SK-N-MC (cell line): ENCODE results near the gene FANCG.

Source experiments
- DNase-seq: peaks from one replicate; pipeline ENCODE4 v3.0.0-alpha.2; 2011; ENCODE audit warnings: low read depth, low spot score
- H3K27ac ChIP-seq: fragments of 200-600 bp; sonication (generic); 2 replicates; pipeline ENCODE4 v1.5.1; 2016; ENCODE audit warnings: mixed run types
- H3K36me3 ChIP-seq: fragments of 200-600 bp; sonication (generic); 2 replicates; pipeline ENCODE4 v1.6.1; 2017; ENCODE audit warnings: antibody characterized with exemption, low read length, mixed read lengths; ENCODE audit not compliant: insufficient read depth
- H3K4me3 ChIP-seq: fragments of 200-600 bp; sonication (generic); 2 replicates; pipeline ENCODE4 v1.5.1; 2016
- H3K9ac ChIP-seq: fragments of 200-600 bp; sonication (generic); 2 replicates; pipeline ENCODE4 v1.8.0; 2017; ENCODE audit warnings: mixed run types, mixed read lengths; ENCODE audit not compliant: insufficient read length
- H3K9me3 ChIP-seq: fragments of 200-600 bp; sonication (generic); 2 replicates; pipeline ENCODE4 v1.6.1; 2017; ENCODE audit warnings: low read depth, mild to moderate bottlenecking, antibody characterized with exemption, low read length, moderate library complexity, mixed read lengths
- EZH2 ChIP-seq: fragments of 200-600 bp; sonication (generic); IDR thresholded peaks from one replicate; pipeline ENCODE4 v1.6.1; 2017; ENCODE audit warnings: antibody characterized with exemption
- FOXP2 ChIP-seq: optimal IDR thresholded peaks from 2 replicates; pipeline ENCODE3; 2011; ENCODE audit warnings: mild to moderate bottlenecking, moderate library complexity; ENCODE audit not compliant: insufficient read depth; ENCODE audit errors: extremely low read length, control extremely low read depth
- POLR2AphosphoS5 ChIP-seq: IDR thresholded peaks from 2 replicates; pipeline ENCODE4 v1.6.1; 2012; ENCODE audit warnings: mild to moderate bottlenecking, low read depth, low read length, borderline replicate concordance

The FANCG gene

DNA sequence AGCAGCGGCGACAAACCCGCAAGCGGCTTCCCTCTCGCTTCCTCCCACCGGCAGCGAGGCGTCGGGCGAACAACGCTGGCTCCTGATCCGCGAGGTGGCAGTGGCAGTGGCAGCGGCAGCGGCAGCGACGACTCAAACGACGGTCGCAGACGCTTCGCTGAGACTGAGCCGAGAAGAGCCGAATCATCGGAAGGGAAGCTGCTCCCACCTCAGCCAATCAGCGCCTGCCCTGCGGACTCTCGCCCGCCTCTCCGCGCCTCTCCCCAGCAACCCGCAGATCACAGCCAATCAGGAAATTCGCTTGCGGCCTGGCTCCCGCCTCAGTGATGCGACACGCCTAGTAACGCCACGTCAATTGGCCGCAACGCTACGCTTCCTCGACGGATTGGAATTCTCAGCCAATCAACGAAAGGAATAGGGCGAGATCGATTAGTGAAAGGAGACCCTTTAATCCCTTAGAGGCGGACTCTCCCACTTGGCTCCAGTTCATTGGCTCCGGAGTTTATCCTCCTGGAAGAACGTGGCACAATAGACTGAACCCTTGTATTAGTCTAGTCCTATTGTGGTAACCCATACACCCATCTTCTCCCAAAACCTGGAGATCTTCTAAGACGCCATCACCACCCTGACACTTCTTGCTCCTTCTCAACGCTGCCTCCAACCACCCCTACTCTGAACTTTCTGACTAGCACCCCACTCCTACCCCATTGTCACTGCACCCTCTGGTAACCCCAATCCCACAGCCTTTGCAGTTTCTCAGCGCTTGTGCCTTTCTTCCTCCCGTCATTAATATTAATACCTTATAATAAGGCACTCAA lies 7.1 kb downstream of the FANCG start, which contains the start of gene VCP:
Gene VCP, minus strand, starts transcription at position 165 of the 818 bp plus-strand sequence. CDS start 272 bp downstream, outside the sequence.
- TF ChIP-seq POLR2AphosphoS5 (peak; percentile 97), EZH2 (no peak)
- H3K36me3 ChIP-seq, result peaks cover 64% of the 10 kb centered on the region
- peak within 1 kb of the TSS; percentile 95 for H3K4me3 ChIP-seq
- H3K9ac ChIP-seq, result peak within 1 kb of the TSS; percentile 89
- H3K27ac ChIP-seq, result peak within 1 kb of the TSS; percentile 98
- DNase-seq, result peak; percentile 97
- no peaks in the 10 kb centered on the region for H3K9me3 ChIP-seq

DNA sequence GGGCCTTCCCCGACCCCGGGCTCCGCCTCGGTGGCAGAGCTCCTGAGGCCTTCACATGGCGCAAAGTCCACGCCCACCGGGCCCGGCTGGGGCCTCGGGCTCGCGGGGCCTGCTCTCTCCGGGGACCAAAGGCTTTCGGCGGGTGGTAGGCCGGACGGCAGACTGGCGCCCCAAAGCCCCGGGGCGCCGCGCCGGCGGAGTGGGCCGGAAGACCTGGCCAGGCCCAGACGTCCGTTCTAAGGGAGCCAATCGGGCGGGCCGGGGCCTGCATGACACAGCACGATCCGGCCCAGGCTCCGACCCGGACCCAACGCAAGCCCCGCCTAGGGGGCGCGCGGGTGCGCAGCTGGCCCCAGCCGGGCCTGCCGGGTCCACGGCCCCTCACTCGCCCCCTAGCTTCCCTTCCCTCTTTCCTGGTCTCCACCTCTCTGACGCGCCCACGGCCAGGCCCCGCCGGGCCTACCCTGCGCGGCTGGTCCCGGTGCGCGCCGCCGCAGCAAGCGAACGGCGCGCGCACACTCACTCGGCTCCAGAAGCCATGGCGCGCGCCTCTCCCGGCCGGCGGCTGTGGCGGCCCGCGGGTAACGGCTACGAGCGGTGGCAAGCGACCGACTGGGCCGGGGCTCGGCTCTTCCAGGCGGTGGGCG lies 7.8 kb downstream of the FANCG start:
- Histone ChIP-seq H3K27ac (peak overlapping the region; percentile 98), H3K9ac (peak overlapping the region; percentile 89), H3K9me3 (no peaks in the 10 kb centered on the region), H3K36me3 (peaks cover 71% of the 10 kb centered on the region), H3K4me3 (peak overlapping the region; percentile 95)
- TF ChIP-seq EZH2, result no peak
- TF ChIP-seq POLR2AphosphoS5, result no peak; the same call in 1 of the 2 replicates
- TF ChIP-seq FOXP2, result no peak
- no peak for DNase-seq

DNA sequence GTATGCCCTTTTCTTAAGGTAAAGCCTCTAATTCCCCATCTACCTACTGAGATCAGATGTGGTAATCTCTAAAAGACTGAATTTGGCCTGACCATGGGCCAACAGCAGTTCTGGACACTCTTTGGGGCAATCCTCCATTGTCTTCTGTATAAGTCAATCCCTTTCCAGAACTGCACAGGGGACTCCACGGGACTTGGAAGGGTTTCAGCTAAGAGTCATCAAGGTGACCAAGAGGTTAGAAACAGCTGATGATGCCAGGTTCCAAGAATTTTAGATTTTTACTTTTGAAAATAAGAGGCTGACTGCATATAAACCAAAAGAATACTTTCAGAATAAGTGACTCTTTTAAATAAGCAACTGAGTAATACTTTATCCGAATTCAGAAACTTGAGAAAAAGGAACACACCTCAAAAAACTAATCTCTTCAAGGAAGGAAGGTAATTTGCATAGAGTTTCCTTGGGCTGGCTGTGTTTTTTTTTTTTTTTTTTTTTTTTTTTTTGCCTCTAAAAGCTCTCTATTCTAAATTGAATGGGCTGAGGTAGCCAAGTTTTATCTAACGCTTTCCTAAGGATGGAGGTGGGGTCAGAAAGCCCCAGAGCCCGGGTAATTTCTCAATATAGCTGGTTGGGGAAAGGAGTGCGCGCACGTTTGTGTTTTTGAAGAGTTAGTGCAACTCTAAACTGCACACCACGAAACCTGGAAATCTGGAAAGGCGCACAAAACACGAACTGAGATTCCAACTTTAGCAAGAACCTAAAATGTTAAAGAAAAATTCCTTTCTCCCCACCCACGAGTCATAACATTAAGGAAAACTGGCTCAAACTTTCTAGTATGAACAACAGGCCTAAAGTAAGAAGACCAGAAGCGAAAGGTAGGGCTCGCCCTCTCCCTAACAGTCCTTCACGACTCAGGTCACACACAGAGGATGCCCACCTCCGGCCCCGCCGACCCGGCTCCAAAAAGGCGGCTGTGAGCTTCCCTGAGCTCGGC lies 8.6 kb downstream of the FANCG start:
- peak overlapping the region; percentile 98 for H3K27ac ChIP-seq
- peaks cover 71% of the 10 kb centered on the region for H3K36me3 ChIP-seq

DNA sequence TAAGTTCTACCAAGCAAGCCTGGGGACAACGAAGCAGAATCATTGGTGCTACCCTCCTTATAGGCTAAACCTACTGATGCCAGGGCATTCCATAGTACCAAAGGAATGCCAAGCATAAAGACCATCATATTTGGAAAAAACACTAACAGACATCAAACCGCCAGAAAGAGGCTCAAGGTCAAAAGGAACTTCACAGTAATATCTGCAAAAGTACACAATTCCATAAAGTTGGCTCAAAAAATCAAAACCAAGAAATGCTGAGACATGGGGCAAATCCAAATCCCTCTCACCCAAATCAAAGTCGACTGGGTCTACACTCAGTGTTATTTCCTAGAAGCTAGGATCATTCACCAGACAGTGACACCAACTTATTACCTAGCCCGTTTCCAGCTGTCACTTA lies 10.7 kb downstream of the FANCG start:
- no peak for DNase-seq
- Histone ChIP-seq H3K36me3 (peaks cover 71% of the 10 kb centered on the region), H3K27ac (no peak overlapping the region), H3K9ac (peak overlapping the region; percentile 51), H3K4me3 (no peak overlapping the region), H3K9me3 (no peaks in the 10 kb centered on the region)
- TF ChIP-seq POLR2AphosphoS5 (no peak), EZH2 (no peak), FOXP2 (no peak)

More for the DNA sequence above, 8.6 kb downstream of the FANCG start:
- H3K9ac ChIP-seq, result peak overlapping the region; percentile 89
- H3K9me3 ChIP-seq, result no peaks in the 10 kb centered on the region
- no peak for DNase-seq
- peak overlapping the region; percentile 95 for H3K4me3 ChIP-seq
- no peak for TF ChIP-seq EZH2

DNA sequence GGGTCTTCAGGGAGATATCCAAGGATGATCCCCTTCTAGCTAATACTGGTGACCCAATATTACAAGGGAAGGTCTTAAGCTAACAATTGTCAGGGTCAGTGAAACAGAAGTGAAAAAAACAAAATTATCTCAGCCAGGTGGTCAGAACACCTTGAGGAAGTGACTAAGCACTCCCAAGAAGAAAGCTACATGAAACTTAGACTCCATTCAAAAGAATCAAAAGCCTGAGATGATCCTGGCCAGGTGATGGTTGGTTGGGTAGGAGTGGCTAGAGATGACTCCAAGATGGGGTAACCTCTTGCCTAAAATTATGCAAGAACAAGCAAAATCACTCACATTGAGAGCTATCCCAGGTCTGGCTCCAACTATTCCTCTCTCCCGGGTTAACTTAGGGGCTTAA lies 12.7 kb downstream of the FANCG start:
- Histone ChIP-seq H3K4me3 (no peak overlapping the region), H3K36me3 (peaks cover 82% of the 10 kb centered on the region), H3K9me3 (no peaks in the 10 kb centered on the region), H3K9ac (no peak overlapping the region), H3K27ac (no peak overlapping the region)
- DNase-seq, result no peak
- no peak for TF ChIP-seq POLR2AphosphoS5

DNA sequence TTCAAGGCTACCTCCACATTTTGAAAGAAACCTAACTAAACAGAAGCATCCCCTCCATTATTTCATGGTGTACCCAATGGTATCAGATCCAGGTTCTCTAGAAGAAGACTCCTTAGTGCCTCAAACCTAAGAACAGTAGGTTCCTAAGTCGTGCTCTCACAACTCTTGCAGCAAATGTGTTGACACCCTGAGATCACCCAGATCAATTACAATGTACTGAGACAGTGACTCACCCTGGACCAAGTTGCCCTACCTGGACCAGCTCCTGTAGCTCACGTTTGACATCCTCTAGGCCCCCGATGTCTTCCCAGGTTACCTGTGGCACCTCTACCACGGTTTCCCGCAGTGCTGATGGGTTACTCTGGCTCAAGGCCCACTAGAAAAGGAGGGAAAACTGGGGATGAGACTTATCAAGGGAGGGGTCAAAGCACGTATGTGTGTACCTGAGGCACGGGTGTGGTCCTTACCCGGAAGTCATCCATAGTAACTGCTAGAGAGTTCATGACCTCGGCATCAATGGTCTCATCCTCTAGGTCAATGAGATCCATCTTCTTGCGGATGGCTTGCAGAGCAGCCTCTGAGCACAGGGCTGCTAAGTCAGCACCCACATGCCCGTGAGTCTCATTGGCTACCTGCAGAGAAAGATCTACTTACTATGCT lies 19.1 kb downstream of the FANCG start:
- H3K36me3 ChIP-seq, result peaks cover 98% of the 10 kb centered on the region
- TF ChIP-seq FOXP2 (no peak), POLR2AphosphoS5 (no peak), EZH2 (no peak)
- no peak overlapping the region for H3K9ac ChIP-seq
- DNase-seq, result no peak
- H3K4me3 ChIP-seq, result no peak overlapping the region
- no peak overlapping the region for H3K27ac ChIP-seq
- H3K9me3 ChIP-seq, result no peaks in the 10 kb centered on the region

DNA sequence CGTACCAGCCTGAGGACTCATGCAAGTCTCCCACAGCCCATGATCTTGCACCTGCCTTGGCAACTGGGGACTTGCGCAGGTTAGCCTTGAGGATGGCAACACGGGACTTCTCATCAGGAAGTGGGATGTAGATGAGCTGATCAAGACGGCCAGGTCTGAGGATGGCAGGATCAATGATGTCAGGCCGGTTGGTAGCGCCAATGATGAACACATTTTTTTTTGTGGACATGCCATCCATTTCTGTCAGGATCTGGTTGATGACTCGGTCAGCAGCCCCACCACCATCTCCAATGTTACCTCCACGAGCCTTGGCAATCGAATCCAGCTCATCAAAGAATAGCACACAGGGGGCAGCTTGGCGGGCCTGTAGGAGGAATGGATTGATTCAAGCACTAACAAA lies 20.3 kb downstream of the FANCG start:
- Histone ChIP-seq H3K36me3 (peaks cover 97% of the 10 kb centered on the region), H3K9me3 (no peaks in the 10 kb centered on the region), H3K4me3 (no peak overlapping the region), H3K27ac (no peak overlapping the region), H3K9ac (no peak overlapping the region)
- no peak for TF ChIP-seq EZH2
- TF ChIP-seq POLR2AphosphoS5, result no peak
- TF ChIP-seq FOXP2, result no peak
- no peak for DNase-seq

DNA sequence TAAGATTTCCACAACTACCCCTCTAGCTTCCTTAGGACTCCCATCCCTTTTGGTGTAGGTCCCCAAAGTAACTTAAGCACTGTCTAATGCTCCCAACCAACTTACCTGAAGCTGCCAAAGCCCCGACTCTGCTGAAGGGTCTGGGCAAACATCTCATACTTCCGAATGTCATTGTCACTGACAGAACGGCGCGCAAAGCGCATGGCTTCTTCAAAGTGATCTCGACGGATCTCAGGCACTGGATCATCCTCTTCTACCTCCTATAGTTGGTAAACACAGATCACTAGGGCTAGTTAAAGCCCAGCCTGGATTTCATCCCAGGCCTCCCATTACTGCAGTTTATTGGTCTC lies 22.5 kb downstream of the FANCG start:
- no peak overlapping the region for H3K9ac ChIP-seq
- no peak overlapping the region for H3K4me3 ChIP-seq
- TF ChIP-seq POLR2AphosphoS5 (no peak), FOXP2 (no peak), EZH2 (no peak)
- no peak for DNase-seq
- H3K36me3 ChIP-seq, result peaks cover 89% of the 10 kb centered on the region
- no peaks in the 10 kb centered on the region for H3K9me3 ChIP-seq
- no peak overlapping the region for H3K27ac ChIP-seq
